GM10266 (cell line): Measurements from ENCODE around the gene INPP5D.
"Not testable (repeated sequence)": the region's sequence is repeated elsewhere in the genome, so short reads cannot be mapped to it uniquely, and the experiment has no call there.

Experiments used
- DNase-seq: peaks from one replicate; pipeline ENCODE4 v3.0.0; 2012; ENCODE audit errors: extremely low spot score
- TF ChIP-seq, protein P1 (sequence below): IDR thresholded peaks from 2 replicates; pipeline ENCODE4 v1.5.1; 2012; ENCODE audit warnings: mild to moderate bottlenecking, low read depth; ENCODE audit not compliant: control insufficient read depth, insufficient read depth; ENCODE audit errors: missing control alignments

INPP5D gene

DNA sequence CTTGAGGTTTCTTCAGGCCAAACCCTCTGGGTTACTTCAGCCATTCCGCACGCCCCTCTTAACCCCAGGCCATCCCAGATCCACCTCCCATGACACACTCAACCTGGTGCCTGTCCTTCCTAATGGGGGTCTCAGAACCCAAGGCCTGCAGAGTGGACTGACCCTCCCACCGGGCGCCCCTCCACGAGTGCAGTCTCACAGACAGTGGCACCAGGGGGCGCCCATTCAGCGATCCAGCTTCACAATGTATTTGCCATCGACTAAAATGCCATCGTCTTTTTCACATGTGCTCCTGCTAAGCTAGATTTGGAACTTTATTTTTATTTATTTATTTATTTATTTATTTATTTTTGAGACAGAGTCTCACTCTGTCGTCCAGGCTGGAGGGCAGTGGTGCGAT lies 38.5 kb downstream of the INPP5D start:
- TF ChIP-seq, protein P1, sequence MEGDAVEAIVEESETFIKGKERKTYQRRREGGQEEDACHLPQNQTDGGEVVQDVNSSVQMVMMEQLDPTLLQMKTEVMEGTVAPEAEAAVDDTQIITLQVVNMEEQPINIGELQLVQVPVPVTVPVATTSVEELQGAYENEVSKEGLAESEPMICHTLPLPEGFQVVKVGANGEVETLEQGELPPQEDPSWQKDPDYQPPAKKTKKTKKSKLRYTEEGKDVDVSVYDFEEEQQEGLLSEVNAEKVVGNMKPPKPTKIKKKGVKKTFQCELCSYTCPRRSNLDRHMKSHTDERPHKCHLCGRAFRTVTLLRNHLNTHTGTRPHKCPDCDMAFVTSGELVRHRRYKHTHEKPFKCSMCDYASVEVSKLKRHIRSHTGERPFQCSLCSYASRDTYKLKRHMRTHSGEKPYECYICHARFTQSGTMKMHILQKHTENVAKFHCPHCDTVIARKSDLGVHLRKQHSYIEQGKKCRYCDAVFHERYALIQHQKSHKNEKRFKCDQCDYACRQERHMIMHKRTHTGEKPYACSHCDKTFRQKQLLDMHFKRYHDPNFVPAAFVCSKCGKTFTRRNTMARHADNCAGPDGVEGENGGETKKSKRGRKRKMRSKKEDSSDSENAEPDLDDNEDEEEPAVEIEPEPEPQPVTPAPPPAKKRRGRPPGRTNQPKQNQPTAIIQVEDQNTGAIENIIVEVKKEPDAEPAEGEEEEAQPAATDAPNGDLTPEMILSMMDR: peak; percentile 25
- no peak for DNase-seq

DNA sequence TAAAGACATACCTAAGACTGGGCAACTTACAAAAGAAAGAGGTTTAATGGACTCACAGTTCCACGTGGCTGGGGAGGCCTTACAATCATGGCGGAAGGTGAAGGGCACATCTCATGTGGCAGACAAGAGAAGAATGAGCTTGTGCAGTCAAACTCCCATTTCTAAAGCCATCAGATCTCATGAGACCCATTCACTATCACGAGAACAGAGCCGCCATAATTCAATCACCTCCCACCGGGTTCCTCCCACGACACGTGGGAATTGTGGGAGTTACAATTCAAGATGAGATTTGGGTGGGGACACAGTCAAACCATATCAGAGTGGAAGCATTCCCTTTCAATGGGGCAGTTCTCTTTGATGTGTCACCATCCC lies 39.7 kb downstream of the INPP5D start:
- not testable (repeated sequence) for DNase-seq

DNA sequence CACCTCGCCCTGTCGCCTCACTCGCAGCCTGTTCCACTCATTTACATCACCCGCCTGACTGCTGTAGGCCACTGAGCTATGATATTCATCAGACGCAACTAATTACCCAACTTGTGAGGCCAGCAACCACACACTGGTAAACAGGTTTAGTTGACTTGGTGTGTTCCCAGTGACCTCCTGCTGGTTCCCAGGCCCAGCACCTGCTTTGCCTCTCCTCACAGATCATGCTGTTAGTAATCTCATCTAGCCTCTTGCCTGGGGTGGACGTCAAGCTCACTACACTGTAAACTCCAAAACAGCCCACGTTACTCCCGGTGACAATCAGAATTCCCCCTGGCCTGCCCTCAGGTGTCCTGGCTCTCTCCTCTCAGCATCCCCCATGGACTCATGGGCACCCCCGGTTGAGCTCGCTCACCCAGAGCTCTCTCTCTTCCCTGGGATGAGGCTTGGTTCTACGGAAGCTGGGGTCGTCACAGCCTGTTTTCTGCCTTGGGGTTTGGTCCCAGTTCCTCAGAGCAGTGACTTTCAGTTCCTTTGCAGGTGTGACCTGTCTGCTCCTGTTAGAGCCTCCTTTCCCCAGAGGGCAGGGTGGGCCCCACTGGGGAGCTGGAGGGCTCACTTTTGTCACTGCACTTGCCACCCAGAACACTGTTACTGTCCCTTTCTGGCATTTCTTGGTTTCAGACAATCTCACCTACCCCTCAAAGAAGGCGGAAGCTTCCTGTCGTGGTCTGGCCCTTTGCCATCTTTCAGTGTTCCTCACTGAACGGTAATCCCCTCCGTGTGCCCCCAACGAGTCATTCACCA lies 40.3 kb downstream of the INPP5D start:
- TF ChIP-seq, protein P1: no peak
- peak; percentile 59 for DNase-seq

DNA sequence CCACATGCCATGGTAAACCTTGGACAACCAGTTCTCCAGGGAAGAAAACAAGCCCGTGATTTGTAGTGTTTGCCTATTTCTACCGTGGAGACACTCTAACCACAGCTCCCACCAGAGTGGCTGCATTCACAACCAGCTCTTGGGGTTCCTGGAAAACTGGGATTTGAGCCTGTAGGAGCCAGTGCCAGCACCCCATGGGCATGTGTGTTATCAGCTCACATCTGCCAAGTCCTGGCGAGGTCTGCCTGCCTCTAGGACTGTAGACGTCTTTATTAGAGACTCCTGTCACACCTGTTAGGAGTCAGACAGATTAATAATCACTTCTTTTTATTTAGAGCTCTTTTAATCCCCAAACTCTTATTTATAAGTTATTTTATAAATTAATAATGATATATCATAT lies 41.0 kb downstream of the INPP5D start:
- no peak for DNase-seq
- TF ChIP-seq, protein P1: no peak

DNA sequence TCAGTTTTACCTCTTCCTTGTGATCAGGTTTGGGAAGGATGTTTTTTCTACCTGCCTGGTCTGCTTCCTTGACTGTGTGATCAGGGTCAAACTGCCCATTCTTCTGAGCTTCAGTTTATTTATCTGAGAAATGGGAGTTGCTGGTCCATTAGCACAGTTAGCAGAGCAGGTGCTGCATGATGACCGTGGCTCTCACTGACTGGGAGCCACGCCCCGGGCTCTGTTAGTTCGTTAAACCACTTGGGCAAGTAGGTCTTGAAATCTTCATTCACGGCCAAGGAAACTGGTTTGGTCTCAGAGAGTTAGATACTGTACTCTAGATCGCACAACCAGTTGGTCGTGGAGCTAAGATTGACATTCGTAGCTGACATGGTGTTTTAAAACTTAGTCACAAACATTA lies 41.7 kb downstream of the INPP5D start:
- no peak for DNase-seq
- TF ChIP-seq, protein P1: no peak

DNA sequence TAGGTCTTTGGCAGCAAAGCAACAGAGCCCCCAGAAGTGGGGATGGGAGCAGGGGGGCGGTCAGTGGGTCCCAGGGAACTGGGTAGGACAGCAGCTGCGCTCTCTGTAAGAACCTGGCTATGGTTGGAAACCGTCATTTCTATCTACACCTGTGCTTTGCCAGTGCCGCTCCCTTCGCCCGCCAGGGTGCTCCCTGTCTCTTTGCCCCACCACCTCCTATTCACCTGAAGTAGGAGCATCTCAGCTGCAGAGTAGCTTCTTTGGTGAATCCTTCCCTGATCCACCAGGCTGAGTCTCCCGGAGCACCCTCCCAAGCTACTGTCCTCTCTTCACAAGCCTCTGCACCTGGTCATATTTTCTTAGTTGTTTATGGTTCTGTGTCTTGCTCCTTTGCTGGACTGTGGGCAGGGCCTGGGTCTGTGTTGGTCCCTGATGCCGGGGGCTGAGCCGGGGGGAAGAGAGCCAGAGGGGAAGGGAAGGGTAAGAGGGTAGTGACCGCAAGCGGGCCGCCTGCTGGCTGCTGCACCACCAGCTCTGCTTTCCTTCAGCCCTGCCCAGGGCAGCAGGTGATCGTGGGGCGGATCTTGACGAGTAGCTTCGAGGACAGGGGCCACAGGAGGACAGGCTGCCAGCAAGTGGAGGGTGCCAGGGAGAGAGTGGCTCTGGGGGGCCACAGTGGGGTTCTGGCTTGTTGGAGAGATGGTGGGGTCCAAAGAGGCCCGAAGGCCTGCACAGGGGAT lies 45.2 kb downstream of the INPP5D start:
- no peak for DNase-seq
- TF ChIP-seq, protein P1: no peak

DNA sequence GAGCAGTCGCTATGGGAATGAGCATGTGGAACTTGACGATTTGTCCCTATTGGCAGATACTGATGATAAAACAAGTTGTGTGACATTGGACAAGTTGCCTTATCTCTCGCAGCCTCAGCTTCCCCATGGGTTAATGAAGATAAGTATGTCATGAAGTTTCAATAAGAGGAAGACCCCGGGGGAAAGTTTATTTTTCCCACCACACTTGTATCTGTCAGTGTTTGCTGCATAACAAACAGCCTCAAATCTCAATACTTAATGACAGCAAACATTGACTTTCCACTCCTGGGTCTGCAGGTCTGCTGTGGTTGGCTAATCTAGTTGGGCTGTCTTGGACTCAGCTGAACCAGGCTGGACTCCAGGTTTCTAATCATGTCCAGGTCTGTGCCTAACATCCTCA lies 45.8 kb downstream of the INPP5D start:
- TF ChIP-seq, protein P1: no peak
- DNase-seq: no peak

DNA sequence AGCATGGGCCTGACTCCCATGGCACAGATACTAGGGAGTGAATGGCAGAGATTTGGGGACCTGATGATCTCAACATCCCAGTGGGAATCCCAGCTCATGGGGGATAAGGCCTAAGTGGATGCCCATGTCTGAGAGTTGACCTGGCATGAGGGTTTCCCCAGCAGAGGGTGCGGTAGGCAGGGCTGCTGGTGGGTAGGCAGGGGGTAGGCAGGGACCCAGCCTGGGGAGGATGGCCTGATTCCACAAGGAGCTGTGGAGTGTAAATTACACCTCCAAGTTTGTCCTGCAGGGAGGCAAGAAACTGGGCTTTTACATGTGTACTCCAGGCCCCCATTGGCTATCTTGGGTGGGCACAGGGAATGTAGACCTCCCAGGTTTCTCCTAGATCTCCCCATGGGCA lies 46.9 kb downstream of the INPP5D start:
- DNase-seq: no peak
- TF ChIP-seq, protein P1: no peak
